Activated CD8-positive, alpha-beta T cell treated with anti-CD3 and anti-CD28 coated beads for 36 hours (primary cell): ENCODE measurements around the gene ELL. TPM values are rescaled to one million over a fixed set of nuclear protein-coding genes. Genes with fewer than 3 reads are reported as not detected.
A peak's percentile ranks its signal among the peaks of the same experiment; 100 is the strongest.

Experiments used
- ATAC-seq: fragments of 200-7000 bp; cut with Tn5 transposase; one replicate; pipeline ENCODE4 v1.10.0; 2021; ENCODE audit warnings: mild to moderate bottlenecking, moderate library complexity
- CTCF ChIA-PET: fragments of 350-600 bp; sonication (Branson Sonifier 250); formaldehyde crosslinking; loops from one replicate; lab custom pipeline; 2021; ENCODE audit warnings: antibody characterized with exemption; lab: Charles Lee
- POLR2A ChIA-PET: fragments of 350-600 bp; sonication (Branson Sonifier 250); formaldehyde crosslinking; loops from one replicate; lab custom pipeline; 2021; ENCODE audit warnings: antibody characterized with exemption; lab: Charles Lee
- DNase-seq: peaks from one replicate; pipeline ENCODE4 v3.0.0-alpha.2; 2020
- H3K27ac Mint-ChIP-seq: one replicate; pipeline ENCODE4 v1.8.0; 2021; ENCODE audit warnings: mild to moderate bottlenecking, mixed read lengths
- H3K27me3 Mint-ChIP-seq: one replicate; pipeline ENCODE4 v1.8.0; 2021; ENCODE audit warnings: mixed read lengths
- H3K36me3 Mint-ChIP-seq: one replicate; pipeline ENCODE4 v1.8.0; 2021; ENCODE audit warnings: low read depth, mixed read lengths
- H3K4me1 Mint-ChIP-seq: one replicate; pipeline ENCODE4 v1.8.0; 2021; ENCODE audit warnings: low read depth, mixed read lengths
- H3K4me3 Mint-ChIP-seq: one replicate; pipeline ENCODE4 v1.8.0; 2021; ENCODE audit warnings: mild to moderate bottlenecking, moderate library complexity, mixed read lengths
- H3K9me3 Mint-ChIP-seq: one replicate; pipeline ENCODE4 v1.8.0; 2021; ENCODE audit warnings: mixed read lengths
- intact Hi-C: fragments of 100-400 bp; cut with micrococcal nuclease; formaldehyde crosslinking; loops from one replicate; pipeline ENCODE4 v1.10.0; 2022
- total RNA-seq, 2 experiments: library from RNA; stranded (reverse); gene quantifications; one replicate each; pipeline ENCODE4 v1.2.3, GENCODE V29; 2021
- TF ChIP-seq, protein P1 (sequence below): fragments of 200-600 bp; IDR thresholded peaks from one replicate; pipeline ENCODE4 v1.8.0; 2022; ENCODE audit warnings: antibody characterized with exemption, mild to moderate bottlenecking

The ELL gene
- total RNA-seq, 2 experiments from 2014 or later, result 20.1 to 21.9 TPM

DNA sequence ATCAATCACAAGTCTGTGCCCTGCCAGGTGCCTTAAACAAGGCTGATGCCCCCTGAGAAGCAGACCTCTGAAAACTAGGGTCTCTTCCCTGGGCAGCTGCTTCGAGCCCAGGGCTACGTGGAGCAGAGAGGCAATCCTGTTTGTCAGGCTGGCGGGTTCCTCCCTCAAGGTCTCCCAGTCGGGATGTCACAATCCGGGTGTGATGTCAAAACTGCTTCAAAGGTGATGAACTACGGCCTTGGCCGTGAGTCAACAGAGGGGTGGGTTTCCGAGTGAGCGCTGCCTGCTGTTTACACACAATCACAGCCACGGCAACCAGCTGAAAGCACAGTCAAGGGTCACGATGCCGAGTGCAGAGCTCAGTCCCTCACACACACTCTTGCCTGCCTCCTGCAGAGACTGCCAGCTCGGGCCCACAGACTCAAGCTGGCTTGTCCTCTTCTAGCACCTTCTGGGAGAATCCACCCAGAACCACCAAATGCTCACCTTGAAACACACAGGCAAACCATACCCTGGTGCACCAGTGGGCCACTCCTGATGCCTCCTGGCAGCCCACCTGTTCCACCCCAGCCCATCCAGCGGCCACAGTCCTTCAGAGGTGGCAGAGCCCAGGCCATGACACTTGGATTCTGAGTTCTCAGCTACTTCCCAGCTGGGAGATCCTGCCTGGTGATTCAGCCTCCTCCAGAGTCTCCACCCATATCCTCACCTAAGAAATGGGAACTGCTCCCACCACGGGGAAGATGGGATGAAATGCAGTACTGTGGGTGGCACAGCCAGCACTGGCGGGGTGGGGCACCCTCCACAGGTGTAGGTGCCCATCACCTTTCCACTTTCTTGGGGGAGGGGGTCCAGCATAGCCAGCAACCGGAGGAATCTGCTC is 6.8 kb downstream of the ELL start:
- H3K4me1 Mint-ChIP-seq, result peaks cover 39% of the 10 kb centered on the region
- intact Hi-C loops, result no loop called here
- ChIA-PET POLR2A (interaction anchor here (1.3 kb wide), 1 partner anchor 56 kb away, joined by 5 read pairs; the partner anchor contains the start of gene UBA52), CTCF (interaction anchor here (1.3 kb wide), 1 partner anchor 64 kb away, joined by 3 read pairs; no protein-coding TSS in a partner anchor)
- ATAC-seq, result peak; percentile 39
- no peak for DNase-seq
- no peak overlapping the region for H3K4me3 Mint-ChIP-seq
- TF ChIP-seq, protein P1, sequence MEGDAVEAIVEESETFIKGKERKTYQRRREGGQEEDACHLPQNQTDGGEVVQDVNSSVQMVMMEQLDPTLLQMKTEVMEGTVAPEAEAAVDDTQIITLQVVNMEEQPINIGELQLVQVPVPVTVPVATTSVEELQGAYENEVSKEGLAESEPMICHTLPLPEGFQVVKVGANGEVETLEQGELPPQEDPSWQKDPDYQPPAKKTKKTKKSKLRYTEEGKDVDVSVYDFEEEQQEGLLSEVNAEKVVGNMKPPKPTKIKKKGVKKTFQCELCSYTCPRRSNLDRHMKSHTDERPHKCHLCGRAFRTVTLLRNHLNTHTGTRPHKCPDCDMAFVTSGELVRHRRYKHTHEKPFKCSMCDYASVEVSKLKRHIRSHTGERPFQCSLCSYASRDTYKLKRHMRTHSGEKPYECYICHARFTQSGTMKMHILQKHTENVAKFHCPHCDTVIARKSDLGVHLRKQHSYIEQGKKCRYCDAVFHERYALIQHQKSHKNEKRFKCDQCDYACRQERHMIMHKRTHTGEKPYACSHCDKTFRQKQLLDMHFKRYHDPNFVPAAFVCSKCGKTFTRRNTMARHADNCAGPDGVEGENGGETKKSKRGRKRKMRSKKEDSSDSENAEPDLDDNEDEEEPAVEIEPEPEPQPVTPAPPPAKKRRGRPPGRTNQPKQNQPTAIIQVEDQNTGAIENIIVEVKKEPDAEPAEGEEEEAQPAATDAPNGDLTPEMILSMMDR, result no peak
- H3K27ac Mint-ChIP-seq, result no peak overlapping the region
- no peaks in the 10 kb centered on the region for H3K9me3 Mint-ChIP-seq
- H3K36me3 Mint-ChIP-seq, result no peaks in the 10 kb centered on the region
- H3K27me3 Mint-ChIP-seq, result no peaks in the 10 kb centered on the region

DNA sequence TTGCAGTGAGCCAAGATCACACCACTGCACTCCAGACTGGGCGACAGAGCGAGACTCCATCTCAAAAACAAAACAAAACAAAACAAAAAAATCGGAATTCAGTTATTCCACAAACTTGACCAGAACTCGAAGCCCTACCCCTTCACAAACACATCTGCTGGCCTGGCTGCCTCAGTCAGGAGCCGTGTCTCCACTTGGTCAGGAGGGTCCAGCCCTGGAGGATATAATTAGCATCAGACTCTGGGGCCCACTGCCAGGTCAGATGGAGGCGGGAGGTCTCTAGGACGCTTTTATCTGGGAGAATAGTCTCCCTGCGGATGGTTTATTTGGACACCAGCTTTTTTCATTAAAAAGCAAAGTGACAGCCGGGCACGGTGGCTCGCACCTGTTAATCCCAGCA is 8.0 kb downstream of the ELL start:
- intact Hi-C loops, result no loop called here
- H3K36me3 Mint-ChIP-seq, result no peaks in the 10 kb centered on the region
- H3K4me1 Mint-ChIP-seq, result peaks cover 42% of the 10 kb centered on the region
- TF ChIP-seq, protein P1, result no peak
- H3K27ac Mint-ChIP-seq, result no peak overlapping the region
- H3K9me3 Mint-ChIP-seq, result no peaks in the 10 kb centered on the region
- POLR2A ChIA-PET, result no interaction called here
- no peaks in the 10 kb centered on the region for H3K27me3 Mint-ChIP-seq
- CTCF ChIA-PET, result no interaction called here
- no peak for ATAC-seq
- DNase-seq, result no peak
- H3K4me3 Mint-ChIP-seq, result no peak overlapping the region

DNA sequence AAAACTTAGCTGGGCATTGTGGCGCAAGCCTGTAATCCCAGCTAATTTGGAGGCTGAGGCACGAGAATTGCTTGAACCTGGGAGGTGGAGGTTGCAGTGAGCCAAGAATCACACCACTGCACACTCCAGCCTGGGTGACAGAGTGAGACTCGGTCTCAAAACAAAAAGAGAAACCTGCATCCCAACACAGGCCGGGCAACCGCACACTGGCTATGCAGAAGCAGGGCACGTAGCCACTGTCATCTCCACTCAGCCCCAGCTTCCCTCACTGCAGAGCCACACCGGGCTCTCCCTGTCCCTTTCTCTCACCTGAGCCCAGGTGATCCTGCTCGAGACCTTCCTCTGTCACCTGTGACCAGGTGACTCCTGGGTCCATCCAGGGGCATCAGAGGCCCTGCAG is 11.7 kb downstream of the ELL start:
- peaks cover 60% of the 10 kb centered on the region for H3K4me1 Mint-ChIP-seq
- TF ChIP-seq, protein P1, result no peak
- H3K9me3 Mint-ChIP-seq, result no peaks in the 10 kb centered on the region
- no peak for DNase-seq
- peak overlapping the region; percentile 57 for H3K27ac Mint-ChIP-seq
- ATAC-seq, result no peak
- CTCF ChIA-PET, result interaction anchor here (0.7 to 11.8 kb wide), 9 partner anchors 9 to 337 kb away, joined by 3 to 97 read pairs (median 4); partner anchors contain the start of gene ELL
- H3K27me3 Mint-ChIP-seq, result no peaks in the 10 kb centered on the region
- H3K36me3 Mint-ChIP-seq, result no peaks in the 10 kb centered on the region
- no peak overlapping the region for H3K4me3 Mint-ChIP-seq
- intact Hi-C loops, result no loop called here
- POLR2A ChIA-PET, result interaction anchor here (1.1 to 1.4 kb wide), 3 partner anchors 10 to 13 kb away, joined by 3 to 7 read pairs (median 3); no protein-coding TSS in a partner anchor

GRCh38 chr19:18508585-18508984 is 13.3 kb downstream of the ELL start:
- no peak for DNase-seq
- Mint-ChIP-seq H3K36me3 (no peaks in the 10 kb centered on the region), H3K27ac (peak overlapping the region; percentile 59), H3K4me1 (peaks cover 68% of the 10 kb centered on the region), H3K27me3 (no peaks in the 10 kb centered on the region), H3K4me3 (no peak overlapping the region), H3K9me3 (no peaks in the 10 kb centered on the region)
- TF ChIP-seq, protein P1, result no peak
- ATAC-seq, result no peak
- ChIA-PET POLR2A (interaction anchor here (1.1 kb wide), 1 partner anchor 13 kb away, joined by 3 read pairs; the partner anchor contains the start of gene ELL), CTCF (interaction anchor here (1.2 to 11.8 kb wide), 4 partner anchors 11 to 20 kb away, joined by 3 to 97 read pairs (median 12); partner anchors contain the start of gene ELL)
- intact Hi-C loops, result no loop called here
